Thyroid gland (tissue), 4 donors: ENCODE results near the gene IGFN1. TPM values are rescaled to one million over a fixed set of nuclear protein-coding genes. Genes with fewer than 3 reads are reported as not detected.

Experiments
- DNase-seq, 2 donors: peaks; one replicate each; pipeline ENCODE4 v3.0.0-alpha.2; 2019
- H3K27ac ChIP-seq, 3 donors: fragments of 200-600 bp; sonication (generic); 1 replicate in 2 of 3; 2 replicates in 1 of 3; pipeline ENCODE4 v1.5.1; 2016 to 2019; ENCODE audit warnings: mild to moderate bottlenecking in 1 of 3, moderate library complexity in 1 of 3
- H3K27me3 ChIP-seq: fragments of 200-600 bp; sonication (generic); one replicate; pipeline ENCODE4 v1.5.1; 2019
- H3K36me3 ChIP-seq, 2 donors: fragments of 200-600 bp; sonication (generic); one replicate each; pipeline ENCODE4 v1.5.1; 2016 to 2019
- H3K4me1 ChIP-seq, 2 donors: fragments of 200-600 bp; sonication (generic); one replicate each; pipeline ENCODE4 v1.5.1; 2017 to 2019
- H3K4me3 ChIP-seq, 3 donors: fragments of 200-600 bp; sonication (generic); replicated peaks in 1 of 3; 1 replicate in 2 of 3; 2 replicates in 1 of 3; pipeline ENCODE4 v1.5.1; 2016; ENCODE audit warnings: mild to moderate bottlenecking in 1 of 3
- H3K9me3 ChIP-seq: fragments of 200-600 bp; sonication (generic); one replicate; pipeline ENCODE4 v1.5.1; 2017
- POLR2A ChIP-seq, 2 donors: fragments of 450-650 bp; IDR thresholded peaks; one replicate each; pipeline ENCODE4 v1.6.1; 2017; ENCODE audit warnings: antibody characterized with exemption in 2 of 2, mild to moderate bottlenecking in 2 of 2, moderate library complexity in 1 of 2
- WGBS, 2 donors: methylation state at CpG; one replicate each; pipeline ENCODE4 v1.1.5; 2017; 5-methylcytosine and 5-hydroxymethylcytosine counted together
- intact Hi-C: fragments of 100-400 bp; cut with DNase I; formaldehyde crosslinking; loops from one replicate; pipeline ENCODE4 v1.15.1; 2023
- total RNA-seq, 4 donors: library from RNA; depleted of rRNA; stranded (reverse); fragments of >200 nt; gene quantifications; one replicate each; pipeline ENCODE4 v1.2.3, GENCODE V29; 2016
- TF ChIP-seq, protein P1 (sequence below), 6 experiments: fragments of 200-600 bp in 3 of 6; fragments of 450-650 bp in 3 of 6; sonication (generic) in 3 of 6; IDR thresholded peaks; one replicate each; pipeline ENCODE4 v1.5.1; 2016 to 2019; ENCODE audit warnings: antibody characterized with exemption in 6 of 6, mild to moderate bottlenecking in 2 of 6, inconsistent platforms in 1 of 6, moderate library complexity in 1 of 6

The IGFN1 gene
- total RNA-seq, 4 donors from 2014 or later: 16.2 to 78.6 (median 33.0) TPM

DNA sequence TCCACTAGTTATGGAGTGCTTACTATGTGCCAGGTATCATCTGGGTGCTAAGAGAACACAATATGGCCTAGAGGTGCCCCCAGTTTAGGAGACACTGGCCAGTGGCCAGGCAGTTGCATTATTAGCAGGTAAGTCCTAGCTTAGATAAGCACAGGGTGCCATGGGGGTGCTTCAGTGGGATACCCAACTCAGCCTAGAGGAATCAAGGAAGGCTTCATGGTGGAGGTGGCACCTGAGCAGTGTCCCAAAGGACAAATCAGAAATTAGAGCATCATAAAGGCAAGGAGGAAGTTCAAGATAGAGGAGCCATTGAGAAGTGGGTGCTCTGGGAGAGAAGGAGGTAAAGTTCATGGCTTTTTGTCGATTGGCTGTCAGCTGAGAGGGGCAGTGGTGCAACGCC lies 60.8 kb downstream of the IGFN1 start:
- 85 to 89% methylated on average over 2 of the region's 2 CpGs for WGBS, 2 donors
- no peaks in the 10 kb centered on the region for H3K27me3 ChIP-seq
- no peak overlapping the region for H3K27ac ChIP-seq
- no peak overlapping the region for H3K4me3 ChIP-seq
- no peaks in the 10 kb centered on the region for H3K36me3 ChIP-seq
- no peak for DNase-seq
- TF ChIP-seq, protein P1, sequence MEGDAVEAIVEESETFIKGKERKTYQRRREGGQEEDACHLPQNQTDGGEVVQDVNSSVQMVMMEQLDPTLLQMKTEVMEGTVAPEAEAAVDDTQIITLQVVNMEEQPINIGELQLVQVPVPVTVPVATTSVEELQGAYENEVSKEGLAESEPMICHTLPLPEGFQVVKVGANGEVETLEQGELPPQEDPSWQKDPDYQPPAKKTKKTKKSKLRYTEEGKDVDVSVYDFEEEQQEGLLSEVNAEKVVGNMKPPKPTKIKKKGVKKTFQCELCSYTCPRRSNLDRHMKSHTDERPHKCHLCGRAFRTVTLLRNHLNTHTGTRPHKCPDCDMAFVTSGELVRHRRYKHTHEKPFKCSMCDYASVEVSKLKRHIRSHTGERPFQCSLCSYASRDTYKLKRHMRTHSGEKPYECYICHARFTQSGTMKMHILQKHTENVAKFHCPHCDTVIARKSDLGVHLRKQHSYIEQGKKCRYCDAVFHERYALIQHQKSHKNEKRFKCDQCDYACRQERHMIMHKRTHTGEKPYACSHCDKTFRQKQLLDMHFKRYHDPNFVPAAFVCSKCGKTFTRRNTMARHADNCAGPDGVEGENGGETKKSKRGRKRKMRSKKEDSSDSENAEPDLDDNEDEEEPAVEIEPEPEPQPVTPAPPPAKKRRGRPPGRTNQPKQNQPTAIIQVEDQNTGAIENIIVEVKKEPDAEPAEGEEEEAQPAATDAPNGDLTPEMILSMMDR (IDR thresholded peaks at IDR 0.05): no peak
- TF ChIP-seq POLR2A (IDR thresholded peaks at IDR 0.05): no peak
- intact Hi-C loops: no loop called here
- no peaks in the 10 kb centered on the region for H3K4me1 ChIP-seq
- H3K9me3 ChIP-seq: no peaks in the 10 kb centered on the region

DNA sequence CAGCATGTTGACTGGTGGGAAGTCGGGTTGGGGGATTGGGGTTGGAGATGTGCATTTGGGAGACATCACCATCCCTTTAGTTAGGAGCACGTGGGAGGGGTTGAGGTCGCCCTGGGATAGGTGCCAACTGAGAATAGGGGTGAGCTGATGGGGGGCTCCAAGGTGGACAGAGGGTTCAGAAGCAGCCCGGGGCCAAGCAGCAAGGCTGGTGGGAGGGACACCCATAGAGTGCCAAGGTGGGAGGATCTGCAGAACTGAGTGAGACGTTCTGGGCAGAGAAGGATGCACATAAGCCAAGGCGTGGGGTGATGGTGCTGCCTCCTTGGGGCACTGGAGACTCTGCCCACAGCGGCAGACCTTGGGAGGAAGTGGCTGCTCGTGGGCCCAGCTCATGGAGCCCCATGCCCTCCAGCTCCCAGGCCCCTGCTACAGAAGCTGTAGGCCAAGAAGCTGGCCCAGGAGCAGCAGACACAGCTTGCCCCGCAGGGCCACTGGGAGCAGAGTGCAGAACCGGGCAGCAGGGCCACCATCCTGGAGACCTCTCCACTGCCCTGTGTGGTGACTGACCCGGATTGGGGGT lies 61.3 kb downstream of the IGFN1 start:
- no peak for DNase-seq
- Histone ChIP-seq H3K4me3 (no peak overlapping the region), H3K4me1 (no peaks in the 10 kb centered on the region), H3K27ac (no peak overlapping the region), H3K9me3 (no peaks in the 10 kb centered on the region), H3K27me3 (no peaks in the 10 kb centered on the region), H3K36me3 (no peaks in the 10 kb centered on the region)
- WGBS, 2 donors: 71 to 89% methylated on average over 10 to 11 of the region's 11 CpGs
- intact Hi-C loops: no loop called here
- TF ChIP-seq, protein P1 (IDR thresholded peaks at IDR 0.05): no peak
- no peak for TF ChIP-seq POLR2A (IDR thresholded peaks at IDR 0.05)

DNA sequence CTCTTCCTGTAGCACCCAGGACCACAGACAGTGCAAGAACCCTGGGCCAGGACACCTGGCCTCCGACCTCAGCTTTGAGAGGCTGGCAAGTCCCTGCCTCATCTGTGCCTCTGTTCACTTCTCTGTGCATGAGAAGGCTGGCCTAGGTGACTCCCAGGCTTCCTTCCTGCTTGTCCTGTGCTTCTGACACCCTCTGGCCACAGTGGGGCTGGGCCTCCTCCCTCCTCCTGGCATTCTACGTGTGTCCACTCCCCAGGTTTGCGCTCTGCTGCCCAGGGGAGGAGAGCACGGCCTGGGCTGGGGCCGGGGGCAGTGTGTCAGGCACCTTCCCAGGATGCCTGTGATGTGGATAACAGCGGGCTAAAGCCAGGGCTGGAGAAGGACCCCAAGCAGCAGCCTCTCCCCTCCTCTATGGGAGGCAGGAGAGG lies 62.3 kb downstream of the IGFN1 start:
- H3K27me3 ChIP-seq: no peaks in the 10 kb centered on the region
- DNase-seq: no peak
- H3K9me3 ChIP-seq: no peaks in the 10 kb centered on the region
- no peak overlapping the region for H3K27ac ChIP-seq
- intact Hi-C loops: no loop called here
- WGBS, 2 donors: 77 to 87% methylated on average over 5 to 6 of the region's 6 CpGs
- TF ChIP-seq POLR2A (IDR thresholded peaks at IDR 0.05): no peak
- TF ChIP-seq, protein P1 (IDR thresholded peaks at IDR 0.05): no peak
- no peak overlapping the region for H3K4me3 ChIP-seq
- H3K36me3 ChIP-seq: no peaks in the 10 kb centered on the region
- H3K4me1 ChIP-seq: no peaks in the 10 kb centered on the region

DNA sequence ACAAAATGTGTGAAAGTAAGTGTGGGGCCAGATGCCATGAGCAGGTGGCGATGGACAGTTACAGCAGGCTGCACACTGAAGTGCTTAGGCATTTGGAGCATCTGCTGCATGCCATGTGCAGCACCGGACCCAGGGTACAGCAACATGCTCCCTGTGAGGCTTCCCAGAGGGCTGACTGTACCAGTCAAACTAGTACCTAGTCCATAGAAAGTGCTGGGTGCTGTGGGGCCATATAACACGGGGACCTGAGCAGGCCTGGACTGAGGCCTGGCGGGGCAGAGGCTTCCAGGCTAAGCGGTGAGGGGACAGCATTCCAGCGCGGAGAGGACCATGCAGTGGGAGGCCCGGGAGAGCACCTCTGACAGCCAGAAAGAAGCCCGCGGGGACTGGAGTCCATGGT lies 62.8 kb downstream of the IGFN1 start:
- no peaks in the 10 kb centered on the region for H3K36me3 ChIP-seq
- 53 to 73% methylated on average over 9 to 10 of the region's 10 CpGs for WGBS, 2 donors
- H3K9me3 ChIP-seq: no peaks in the 10 kb centered on the region
- no peak overlapping the region for H3K27ac ChIP-seq
- intact Hi-C loops: no loop called here
- H3K4me3 ChIP-seq: no peak overlapping the region
- H3K4me1 ChIP-seq: no peaks in the 10 kb centered on the region
- no peak for DNase-seq
- H3K27me3 ChIP-seq: no peaks in the 10 kb centered on the region
- TF ChIP-seq POLR2A (IDR thresholded peaks at IDR 0.05): no peak
- TF ChIP-seq, protein P1 (IDR thresholded peaks at IDR 0.05): no peak

DNA sequence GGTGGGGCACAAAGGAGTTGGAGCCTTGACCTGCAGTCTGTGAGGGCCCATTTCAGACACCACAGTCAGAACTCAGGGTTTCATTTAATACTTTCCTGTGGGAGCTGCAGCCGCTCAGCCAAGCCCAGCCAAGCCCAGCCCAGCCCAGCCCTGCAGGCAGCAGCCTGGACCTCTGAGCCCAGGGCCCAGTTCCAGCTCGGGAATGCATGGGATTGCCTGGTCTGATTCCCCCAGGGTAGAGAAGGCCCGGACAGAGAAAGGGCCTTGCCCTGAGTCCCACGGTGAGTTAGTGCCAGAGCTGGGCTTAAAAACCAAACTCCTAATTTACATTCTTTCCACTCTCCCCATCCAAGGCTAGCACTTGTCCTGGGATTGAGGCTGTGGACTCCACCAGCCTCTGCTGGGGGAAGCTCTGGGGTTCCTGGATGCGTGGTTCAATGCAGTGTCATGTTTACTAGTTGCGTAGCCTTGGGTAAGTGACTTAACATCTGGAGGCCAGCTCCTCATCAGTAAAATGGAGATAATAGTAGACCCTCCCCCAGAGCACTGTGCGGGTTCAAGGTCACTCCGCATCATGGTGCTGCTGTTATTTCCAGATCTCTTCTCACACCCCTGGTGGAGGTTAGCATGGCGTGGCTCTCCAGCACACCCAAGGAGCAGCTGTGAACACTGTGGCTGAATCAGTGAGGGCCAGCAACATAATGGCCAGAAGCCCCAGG lies 63.4 kb downstream of the IGFN1 start:
- no peaks in the 10 kb centered on the region for H3K9me3 ChIP-seq
- 83 to 85% methylated on average over 9 of the region's 9 CpGs for WGBS, 2 donors
- intact Hi-C loops: loop anchor here (1.0 kb wide), 1 partner anchor 108 kb away; no protein-coding TSS in a partner anchor
- no peaks in the 10 kb centered on the region for H3K36me3 ChIP-seq
- no peaks in the 10 kb centered on the region for H3K4me1 ChIP-seq
- TF ChIP-seq POLR2A (IDR thresholded peaks at IDR 0.05): no peak
- TF ChIP-seq, protein P1 (IDR thresholded peaks at IDR 0.05): no peak
- H3K27ac ChIP-seq: no peak overlapping the region
- no peak overlapping the region for H3K4me3 ChIP-seq
- no peaks in the 10 kb centered on the region for H3K27me3 ChIP-seq
- DNase-seq: no peak
